Smooth muscle cell (in vitro differentiated cells): ENCODE results near the gene MRFAP1L1. TPM values are rescaled to one million over a fixed set of nuclear protein-coding genes. Genes with fewer than 3 reads are reported as not detected.
"Not testable (repeated sequence)": the region's sequence is repeated elsewhere in the genome, so short reads cannot be mapped to it uniquely, and the experiment has no call there.

Source experiments
- DNase-seq: peaks from one replicate; lab custom pipeline; 2025; ENCODE audit not compliant: unreplicated experiment; lab: John Stamatoyannopoulos, UW
- H2AFZ ChIP-seq: fragments of 200-600 bp; sonication (generic); 2 replicates; pipeline ENCODE4 v1.6.0; 2016; ENCODE audit warnings: antibody characterized with exemption, low read depth, mild to moderate bottlenecking
- H3F3A ChIP-seq: fragments of 200-600 bp; sonication (generic); 2 replicates; pipeline ENCODE4 v1.6.0; 2017; ENCODE audit warnings: antibody characterized with exemption, low read depth
- H3K27ac ChIP-seq: fragments of 200-600 bp; sonication (generic); 2 replicates; pipeline ENCODE4 v1.5.1; 2016; ENCODE audit warnings: low read depth, mild to moderate bottlenecking
- H3K27me3 ChIP-seq: fragments of 200-600 bp; sonication (generic); 2 replicates; pipeline ENCODE4 v1.6.1; 2016; ENCODE audit warnings: low read depth, mild to moderate bottlenecking
- H3K36me3 ChIP-seq: fragments of 200-600 bp; sonication (generic); 2 replicates; pipeline ENCODE4 v1.5.1; 2016; ENCODE audit warnings: low read depth
- H3K4me1 ChIP-seq: fragments of 200-600 bp; sonication (generic); 2 replicates; pipeline ENCODE4 v1.5.1; 2016; ENCODE audit warnings: low read depth
- H3K4me2 ChIP-seq: fragments of 200-600 bp; sonication (generic); 2 replicates; pipeline ENCODE4 v1.6.0; 2016; ENCODE audit warnings: mild to moderate bottlenecking
- H3K4me3 ChIP-seq: fragments of 200-600 bp; sonication (generic); 2 replicates; pipeline ENCODE4 v1.5.1; 2016; ENCODE audit warnings: mild to moderate bottlenecking
- H3K79me2 ChIP-seq: fragments of 200-600 bp; sonication (generic); 2 replicates; pipeline ENCODE4 v1.6.0; 2016; ENCODE audit warnings: low read depth, mild to moderate bottlenecking
- H3K9ac ChIP-seq: fragments of 200-600 bp; sonication (generic); 2 replicates; pipeline ENCODE4 v1.6.0; 2016; ENCODE audit warnings: low read depth
- H3K9me3 ChIP-seq: fragments of 200-600 bp; sonication (generic); replicated peaks from 2 replicates; pipeline ENCODE4 v1.5.1; 2016; ENCODE audit warnings: low read depth
- H4K20me1 ChIP-seq: fragments of 200-600 bp; sonication (generic); 2 replicates; pipeline ENCODE4 v1.6.0; 2016; ENCODE audit warnings: low read depth
- CTCF ChIP-seq: fragments of 200-600 bp; sonication (generic); IDR thresholded peaks from 2 replicates; pipeline ENCODE4 v1.5.1; 2017; ENCODE audit warnings: borderline replicate concordance, mild to moderate bottlenecking, antibody characterized with exemption; ENCODE audit not compliant: insufficient read depth, poor library complexity, severe bottlenecking
- WGBS: methylation state at CpG from one replicate; pipeline ENCODE4 v1.1.7; 2016; ENCODE audit warnings: low lambda C conversion rate; 5-methylcytosine and 5-hydroxymethylcytosine counted together
- polyA plus RNA-seq: library from polyadenylated mRNA; unstranded; fragments of >200 nt; fragmentation: Nextera tagmentation; extraction: Ambion mirVana; gene quantifications from 2 replicates; pipeline ENCODE4 v1.2.1, GENCODE V29; 2016
- total RNA-seq: library from RNA; depleted of rRNA; stranded (reverse); fragments of >200 nt; gene quantifications from 2 replicates; pipeline ENCODE4 v1.2.3, GENCODE V29; 2014

Gene MRFAP1L1
- total and polyA plus RNA-seq, 2 experiments from 2014 or later, result 48.9 to 67.1 TPM

- peak overlapping the region; percentile 28 for H2AFZ ChIP-seq
- H3K4me2 ChIP-seq, result no peak overlapping the region
- peaks cover 7% of the 10 kb centered on the region for H3F3A ChIP-seq
- no peaks in the 10 kb centered on the region for H4K20me1 ChIP-seq
- H3K4me1 ChIP-seq, result peaks cover 17% of the 10 kb centered on the region
- H3K4me3 ChIP-seq, result no peak overlapping the region
- H3K27me3 ChIP-seq, result no peaks in the 10 kb centered on the region
- no peak for TF ChIP-seq CTCF
- WGBS, result 58% methylated on average over 25 of the region's 31 CpGs
- no peaks in the 10 kb centered on the region for H3K36me3 ChIP-seq
- DNase-seq, result no peak
- H3K9ac ChIP-seq, result no peak overlapping the region
- no peaks in the 10 kb centered on the region for H3K9me3 ChIP-seq
- H3K27ac ChIP-seq, result peak overlapping the region; percentile 28
- H3K79me2 ChIP-seq, result no peaks in the 10 kb centered on the region
Measured at GRCh38 chr4:6727081-6727942, 17.6 kb upstream of the MRFAP1L1 start.

- H4K20me1 ChIP-seq, H3K27me3 ChIP-seq, H3F3A ChIP-seq, DNase-seq, H3K9me3 ChIP-seq, H3K36me3 ChIP-seq, H3K4me3 ChIP-seq, H3K27ac ChIP-seq, H3K79me2 ChIP-seq, H2AFZ ChIP-seq, H3K9ac ChIP-seq: not testable (repeated sequence)
- Histone ChIP-seq H3K4me1 (peaks cover 11% of the 10 kb centered on the region), H3K4me2 (peak overlapping the region; percentile 76)
- 89% methylated on average over 13 of the region's 16 CpGs for WGBS
Measured at GRCh38 chr4:6725427-6725961, 15.8 kb upstream of the MRFAP1L1 start.

GRCh38 chr4:6724421-6725111 lies 14.9 kb upstream of the MRFAP1L1 start:
- WGBS, result 49% methylated on average over 21 of the region's 21 CpGs
- Histone ChIP-seq H3K36me3 (no peaks in the 10 kb centered on the region), H3K9me3 (no peaks in the 10 kb centered on the region), H4K20me1 (no peaks in the 10 kb centered on the region), H3K4me2 (peak overlapping the region; percentile 76), H3K27ac (peak overlapping the region; percentile 81), H3F3A (no peaks in the 10 kb centered on the region), H3K79me2 (no peaks in the 10 kb centered on the region), H3K27me3 (no peaks in the 10 kb centered on the region), H3K9ac (peak overlapping the region; percentile 70), H2AFZ (peak overlapping the region; percentile 28), H3K4me1 (peaks cover 10% of the 10 kb centered on the region), H3K4me3 (no peak overlapping the region)
- TF ChIP-seq CTCF, result no peak
- DNase-seq, result no peak

GRCh38 chr4:6723851-6724250 lies 14.2 kb upstream of the MRFAP1L1 start:
- DNase-seq, result no peak
- Histone ChIP-seq H4K20me1 (no peaks in the 10 kb centered on the region), H3K4me1 (peaks cover 10% of the 10 kb centered on the region), H3K27ac (peak overlapping the region; percentile 81), H3K36me3 (no peaks in the 10 kb centered on the region), H3K79me2 (no peaks in the 10 kb centered on the region), H3K9ac (peak overlapping the region; percentile 47), H3K4me2 (no peak overlapping the region), H2AFZ (no peak overlapping the region), H3K27me3 (no peaks in the 10 kb centered on the region), H3F3A (peaks cover 6% of the 10 kb centered on the region), H3K9me3 (no peaks in the 10 kb centered on the region), H3K4me3 (no peak overlapping the region)
- TF ChIP-seq CTCF, result no peak
- 91% methylated on average over 8 of the region's 8 CpGs for WGBS
